Activated T-cell treated with anti-CD3 and anti-CD28 coated beads for 48 hours (primary cell): ENCODE measurements around the gene GDI2.
"Not testable (repeated sequence)": the region's sequence is repeated elsewhere in the genome, so short reads cannot be mapped to it uniquely, and the experiment has no call there.

Experiments
- DNase-seq: peaks from one replicate; pipeline ENCODE4 v3.0.0-alpha.2; 2020; ENCODE audit warnings: low read depth

The GDI2 gene

GRCh38 chr10:5813341-5814109 lies at the start of gene GDI2:
Gene GDI2 (minus strand): TSS chr10:5813434. CDS start chr10:5813258, 176 bp downstream.
- peak; percentile 94 for DNase-seq

- no peak for DNase-seq
Measured at GRCh38 chr10:5862360-5862961, 49.2 kb upstream of the GDI2 start.

GRCh38 chr10:5860066-5860465 lies 46.8 kb upstream of the GDI2 start:
- no peak for DNase-seq

- no peak for DNase-seq
Measured at GRCh38 chr10:5858811-5859210, 45.6 kb upstream of the GDI2 start.

- DNase-seq = no peak
Measured at GRCh38 chr10:5856701-5857004, 43.4 kb upstream of the GDI2 start.

GRCh38 chr10:5855979-5856700 lies 42.9 kb upstream of the GDI2 start:
- no peak for DNase-seq

- DNase-seq = no peak
Measured at GRCh38 chr10:5854131-5854475, 40.9 kb upstream of the GDI2 start.

GRCh38 chr10:5846667-5847066 lies 33.4 kb upstream of the GDI2 start:
- not testable (repeated sequence) for DNase-seq

GRCh38 chr10:5844345-5845055 lies 31.3 kb upstream of the GDI2 start:
- no peak for DNase-seq

- DNase-seq = no peak
Measured at GRCh38 chr10:5843686-5844344, 30.6 kb upstream of the GDI2 start.

- no peak for DNase-seq
Measured at GRCh38 chr10:5841965-5842364, 28.7 kb upstream of the GDI2 start.

- DNase-seq = no peak
Measured at GRCh38 chr10:5840314-5841307, 27.4 kb upstream of the GDI2 start.

GRCh38 chr10:5836181-5836580 lies 22.9 kb upstream of the GDI2 start:
- DNase-seq = not testable (repeated sequence)

GRCh38 chr10:5835446-5836095 lies 22.3 kb upstream of the GDI2 start:
- DNase-seq = no peak

GRCh38 chr10:5833814-5834213 lies 20.6 kb upstream of the GDI2 start:
- DNase-seq = no peak

- DNase-seq = no peak
Measured at GRCh38 chr10:5832946-5833345, 19.7 kb upstream of the GDI2 start.

GRCh38 chr10:5831446-5831782 lies 18.2 kb upstream of the GDI2 start:
- DNase-seq = no peak

GRCh38 chr10:5830629-5831445 lies 17.6 kb upstream of the GDI2 start:
- no peak for DNase-seq

GRCh38 chr10:5829267-5829666 lies 16.0 kb upstream of the GDI2 start:
- DNase-seq = no peak

- DNase-seq = no peak
Measured at GRCh38 chr10:5828725-5829124, 15.5 kb upstream of the GDI2 start.
